Loucy (cell line): ENCODE results near the gene CPAMD8.

Source experiments
- H2AFZ ChIP-seq: fragments of 200-600 bp; sonication (generic); 2 replicates; pipeline ENCODE4 v1.6.0; 2016; ENCODE audit warnings: antibody characterized with exemption, mild to moderate bottlenecking, low read length, moderate library complexity
- H3F3A ChIP-seq: fragments of 200-600 bp; 2 replicates; pipeline ENCODE4 v1.6.0; 2016; ENCODE audit warnings: antibody characterized with exemption, low read depth, mild to moderate bottlenecking
- H3K27me3 ChIP-seq: fragments of 200-600 bp; sonication (generic); 2 replicates; pipeline ENCODE4 v1.6.1; 2014; ENCODE audit warnings: low read length, mild to moderate bottlenecking; ENCODE audit not compliant: insufficient read depth, poor library complexity, severe bottlenecking
- H3K36me3 ChIP-seq: fragments of 200-600 bp; sonication (generic); 2 replicates; pipeline ENCODE4 v1.6.1; 2016; ENCODE audit warnings: low read length; ENCODE audit not compliant: insufficient read depth
- H3K4me1 ChIP-seq: fragments of 200-600 bp; sonication (generic); 2 replicates; pipeline ENCODE4 v1.5.1; 2014; ENCODE audit warnings: low read length, mild to moderate bottlenecking; ENCODE audit not compliant: insufficient read depth, poor library complexity, severe bottlenecking
- H3K4me2 ChIP-seq: fragments of 200-600 bp; sonication (generic); 2 replicates; pipeline ENCODE4 v1.6.0; 2014; ENCODE audit warnings: antibody characterized with exemption, low read length, low read depth, mild to moderate bottlenecking; ENCODE audit not compliant: poor library complexity, severe bottlenecking
- H3K4me3 ChIP-seq: fragments of 200-600 bp; sonication (generic); 2 replicates; pipeline ENCODE4 v1.5.1; 2014; ENCODE audit warnings: low read length, mild to moderate bottlenecking, mixed read lengths; ENCODE audit not compliant: poor library complexity, severe bottlenecking
- H3K79me2 ChIP-seq: fragments of 200-600 bp; sonication (generic); 2 replicates; pipeline ENCODE4 v1.6.1; 2014; ENCODE audit warnings: low read length; ENCODE audit not compliant: insufficient read depth
- H3K9ac ChIP-seq: fragments of 200-600 bp; sonication (generic); 2 replicates; pipeline ENCODE4 v1.6.0; 2014; ENCODE audit warnings: mild to moderate bottlenecking, low read depth, low read length, moderate library complexity; ENCODE audit not compliant: poor library complexity, severe bottlenecking
- H3K9me2 ChIP-seq: fragments of 200-600 bp; sonication (generic); replicated peaks from 2 replicates; pipeline ENCODE4 v1.6.1; 2016; ENCODE audit warnings: low read depth, low read length, mixed read lengths
- H3K9me3 ChIP-seq: fragments of 200-600 bp; sonication (generic); 2 replicates; pipeline ENCODE4 v1.6.1; 2014; ENCODE audit warnings: mild to moderate bottlenecking, antibody characterized with exemption, low read length, low read depth; ENCODE audit not compliant: insufficient read depth
- H4K20me1 ChIP-seq: fragments of 200-600 bp; sonication (generic); 2 replicates; pipeline ENCODE4 v1.6.0; 2014; ENCODE audit warnings: antibody characterized with exemption, low read length, mild to moderate bottlenecking; ENCODE audit not compliant: insufficient read depth, poor library complexity, severe bottlenecking
- CTCF ChIP-seq: fragments of 200-600 bp; sonication (generic); conservative IDR thresholded peaks from 2 replicates; pipeline ENCODE4 v1.5.1; 2014; ENCODE audit warnings: mild to moderate bottlenecking, antibody characterized with exemption, low read length
- EZH2phosphoT487 ChIP-seq: fragments of 200-600 bp; IDR thresholded peaks from 2 replicates; pipeline ENCODE4 v1.6.1; 2018; ENCODE audit warnings: antibody characterized with exemption, mild to moderate bottlenecking, moderate library complexity, borderline replicate concordance

CPAMD8 gene

GRCh38 chr19:17006579-17006978 is 20.0 kb downstream of the CPAMD8 start:
- no peaks in the 10 kb centered on the region for H3K79me2 ChIP-seq
- H3K27me3 ChIP-seq = no peaks in the 10 kb centered on the region
- H3K9me3 ChIP-seq = no peaks in the 10 kb centered on the region
- no peaks in the 10 kb centered on the region for H3F3A ChIP-seq
- peaks cover 9% of the 10 kb centered on the region for H3K4me1 ChIP-seq
- no peaks in the 10 kb centered on the region for H4K20me1 ChIP-seq
- no peaks in the 10 kb centered on the region for H3K9me2 ChIP-seq
- H3K36me3 ChIP-seq = no peaks in the 10 kb centered on the region
- H3K4me3 ChIP-seq = no peak overlapping the region
- no peak overlapping the region for H2AFZ ChIP-seq
- TF ChIP-seq CTCF (no peak), EZH2phosphoT487 (no peak)
- no peak overlapping the region for H3K4me2 ChIP-seq
- no peak overlapping the region for H3K9ac ChIP-seq

GRCh38 chr19:17005000-17005399 is 21.6 kb downstream of the CPAMD8 start:
- no peaks in the 10 kb centered on the region for H3K36me3 ChIP-seq
- no peak overlapping the region for H3K4me3 ChIP-seq
- H4K20me1 ChIP-seq = no peaks in the 10 kb centered on the region
- no peaks in the 10 kb centered on the region for H3K9me2 ChIP-seq
- TF ChIP-seq EZH2phosphoT487 (no peak), CTCF (peak; percentile 44)
- H3K9ac ChIP-seq = no peak overlapping the region
- H3K79me2 ChIP-seq = no peaks in the 10 kb centered on the region
- no peak overlapping the region for H3K4me2 ChIP-seq
- H3F3A ChIP-seq = no peaks in the 10 kb centered on the region
- H3K9me3 ChIP-seq = no peaks in the 10 kb centered on the region
- H2AFZ ChIP-seq = no peak overlapping the region
- H3K4me1 ChIP-seq = peaks cover 14% of the 10 kb centered on the region
- no peaks in the 10 kb centered on the region for H3K27me3 ChIP-seq

GRCh38 chr19:17004386-17004785 is 22.2 kb downstream of the CPAMD8 start:
- Histone ChIP-seq H3F3A (no peaks in the 10 kb centered on the region), H3K9me3 (no peaks in the 10 kb centered on the region), H2AFZ (no peak overlapping the region), H3K4me2 (no peak overlapping the region), H3K9me2 (no peaks in the 10 kb centered on the region), H3K27me3 (no peaks in the 10 kb centered on the region), H3K79me2 (no peaks in the 10 kb centered on the region), H4K20me1 (no peaks in the 10 kb centered on the region), H3K4me1 (peaks cover 14% of the 10 kb centered on the region), H3K36me3 (no peaks in the 10 kb centered on the region), H3K9ac (no peak overlapping the region), H3K4me3 (no peak overlapping the region)
- TF ChIP-seq EZH2phosphoT487 = no peak
- TF ChIP-seq CTCF = no peak
